Measurements from ENCODE around the gene SET. TPM values are rescaled to one million over a fixed set of nuclear protein-coding genes. Genes with fewer than 3 reads are reported as not detected.

Gene SET
- total RNA-seq, 1 donor from 2014 or later = 563 TPM

GRCh38 chr9:128714586-128715435, 25.8 kb downstream of the SET start:
- Mint-ChIP-seq H3K9me3 (ENCODE audit: low read depth) (no peaks in the 10 kb centered on the region), H3K4me3 (ENCODE audit: low read depth) (no peak overlapping the region), H3K36me3 (ENCODE audit: insufficient read depth) (peaks cover 2% of the 10 kb centered on the region), H3K27me3 (no peaks in the 10 kb centered on the region), H3K4me1 (ENCODE audit: low read depth) (peaks cover 1% of the 10 kb centered on the region), H3K27ac (no peak overlapping the region)
- no peak for TF ChIP-seq CTCF (IDR thresholded peaks at IDR 0.05; ENCODE audit: unreplicated experiment)
- DNase-seq (ENCODE audit: low spot score, unreplicated experiment) = no peak

GRCh38 chr9:128715436-128715750, 26.4 kb downstream of the SET start:
- H3K36me3 Mint-ChIP-seq (ENCODE audit: insufficient read depth) = no peaks in the 10 kb centered on the region
- H3K4me1 Mint-ChIP-seq (ENCODE audit: low read depth) = peaks cover 1% of the 10 kb centered on the region
- H3K27ac Mint-ChIP-seq = no peak overlapping the region
- H3K9me3 Mint-ChIP-seq (ENCODE audit: low read depth) = no peaks in the 10 kb centered on the region
- DNase-seq (ENCODE audit: low spot score, unreplicated experiment) = no peak
- no peaks in the 10 kb centered on the region for H3K27me3 Mint-ChIP-seq
- no peak overlapping the region for H3K4me3 Mint-ChIP-seq (ENCODE audit: low read depth)
- TF ChIP-seq CTCF (IDR thresholded peaks at IDR 0.05; ENCODE audit: unreplicated experiment) = no peak

GRCh38 chr9:128716581-128717254, 27.7 kb downstream of the SET start:
- Mint-ChIP-seq H3K27ac (no peak overlapping the region), H3K4me3 (ENCODE audit: low read depth) (no peak overlapping the region), H3K36me3 (ENCODE audit: insufficient read depth) (no peaks in the 10 kb centered on the region), H3K4me1 (ENCODE audit: low read depth) (peaks cover 1% of the 10 kb centered on the region), H3K9me3 (ENCODE audit: low read depth) (no peaks in the 10 kb centered on the region), H3K27me3 (no peaks in the 10 kb centered on the region)
- TF ChIP-seq CTCF (IDR thresholded peaks at IDR 0.05; ENCODE audit: unreplicated experiment) = no peak
- DNase-seq (ENCODE audit: low spot score, unreplicated experiment) = no peak

- no peak for DNase-seq (ENCODE audit: low spot score, unreplicated experiment)
- no peak overlapping the region for H3K27ac Mint-ChIP-seq
- H3K27me3 Mint-ChIP-seq = no peaks in the 10 kb centered on the region
- TF ChIP-seq CTCF (IDR thresholded peaks at IDR 0.05; ENCODE audit: unreplicated experiment) = no peak
- no peaks in the 10 kb centered on the region for H3K36me3 Mint-ChIP-seq (ENCODE audit: insufficient read depth)
- no peaks in the 10 kb centered on the region for H3K9me3 Mint-ChIP-seq (ENCODE audit: low read depth)
- no peak overlapping the region for H3K4me3 Mint-ChIP-seq (ENCODE audit: low read depth)
- peaks cover 7% of the 10 kb centered on the region for H3K4me1 Mint-ChIP-seq (ENCODE audit: low read depth)
Measured at GRCh38 chr9:128718047-128718446, 29.0 kb downstream of the SET start.

- H3K9me3 Mint-ChIP-seq (ENCODE audit: low read depth) = no peaks in the 10 kb centered on the region
- H3K4me1 Mint-ChIP-seq (ENCODE audit: low read depth) = peaks cover 10% of the 10 kb centered on the region
- H3K36me3 Mint-ChIP-seq (ENCODE audit: insufficient read depth) = no peaks in the 10 kb centered on the region
- no peak for DNase-seq (ENCODE audit: low spot score, unreplicated experiment)
- no peak for TF ChIP-seq CTCF (IDR thresholded peaks at IDR 0.05; ENCODE audit: unreplicated experiment)
- no peaks in the 10 kb centered on the region for H3K27me3 Mint-ChIP-seq
- no peak overlapping the region for H3K4me3 Mint-ChIP-seq (ENCODE audit: low read depth)
- H3K27ac Mint-ChIP-seq = no peak overlapping the region
Measured at GRCh38 chr9:128718475-128718874, 29.5 kb downstream of the SET start.
